ENCODE measurements around the gene TUBA4A. TPM values are rescaled to one million over a fixed set of nuclear protein-coding genes. Genes with fewer than 3 reads are reported as not detected.

TUBA4A gene
- total and polyA plus RNA-seq, 3 donors from 2014 or later, result 27.0 to 90.0 (median 47.6) TPM

GRCh38 chr2:219246559-219246958, 7.2 kb downstream of the TUBA4A start:
- H3K27me3 ChIP-seq, result no peaks in the 10 kb centered on the region
- H3K36me3 ChIP-seq (ENCODE audit: low read depth, missing control alignments), result no peaks in the 10 kb centered on the region
- TF ChIP-seq, protein P1, sequence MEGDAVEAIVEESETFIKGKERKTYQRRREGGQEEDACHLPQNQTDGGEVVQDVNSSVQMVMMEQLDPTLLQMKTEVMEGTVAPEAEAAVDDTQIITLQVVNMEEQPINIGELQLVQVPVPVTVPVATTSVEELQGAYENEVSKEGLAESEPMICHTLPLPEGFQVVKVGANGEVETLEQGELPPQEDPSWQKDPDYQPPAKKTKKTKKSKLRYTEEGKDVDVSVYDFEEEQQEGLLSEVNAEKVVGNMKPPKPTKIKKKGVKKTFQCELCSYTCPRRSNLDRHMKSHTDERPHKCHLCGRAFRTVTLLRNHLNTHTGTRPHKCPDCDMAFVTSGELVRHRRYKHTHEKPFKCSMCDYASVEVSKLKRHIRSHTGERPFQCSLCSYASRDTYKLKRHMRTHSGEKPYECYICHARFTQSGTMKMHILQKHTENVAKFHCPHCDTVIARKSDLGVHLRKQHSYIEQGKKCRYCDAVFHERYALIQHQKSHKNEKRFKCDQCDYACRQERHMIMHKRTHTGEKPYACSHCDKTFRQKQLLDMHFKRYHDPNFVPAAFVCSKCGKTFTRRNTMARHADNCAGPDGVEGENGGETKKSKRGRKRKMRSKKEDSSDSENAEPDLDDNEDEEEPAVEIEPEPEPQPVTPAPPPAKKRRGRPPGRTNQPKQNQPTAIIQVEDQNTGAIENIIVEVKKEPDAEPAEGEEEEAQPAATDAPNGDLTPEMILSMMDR (IDR thresholded peaks at IDR 0.05), result no peak
- TF ChIP-seq POLR2A (IDR thresholded peaks at IDR 0.05), result no peak
- H3K27ac ChIP-seq, result no peak overlapping the region
- no peak overlapping the region for H3K4me3 ChIP-seq
- intact Hi-C loops (cut with DNase I; ENCODE audit: low total_unique reads), result no loop called here
- peaks cover 11% of the 10 kb centered on the region for H3K4me1 ChIP-seq
- no peaks in the 10 kb centered on the region for H3K9me3 ChIP-seq
- WGBS, 2 donors, result 93 to 96% methylated on average over 10 of the region's 10 CpGs
- DNase-seq, result no peak

GRCh38 chr2:219245899-219246230, 7.9 kb downstream of the TUBA4A start:
- Histone ChIP-seq H3K27ac (peak overlapping the region; percentile 91 to 94), H3K4me3 (peak overlapping the region; percentile 94), H3K27me3 (no peaks in the 10 kb centered on the region), H3K4me1 (peaks cover 11% of the 10 kb centered on the region), H3K9me3 (no peaks in the 10 kb centered on the region), H3K36me3 (ENCODE audit: low read depth, missing control alignments) (no peaks in the 10 kb centered on the region)
- DNase-seq, result no peak
- intact Hi-C loops (cut with DNase I; ENCODE audit: low total_unique reads), result no loop called here
- WGBS, 2 donors, result 6 to 10% methylated on average over 10 of the region's 10 CpGs
- TF ChIP-seq POLR2A (IDR thresholded peaks at IDR 0.05), result no peak
- TF ChIP-seq, protein P1 (IDR thresholded peaks at IDR 0.05), result no peak

- no peaks in the 10 kb centered on the region for H3K27me3 ChIP-seq
- peak; percentile 19 for TF ChIP-seq POLR2A (IDR thresholded peaks at IDR 0.05)
- TF ChIP-seq, protein P1 (IDR thresholded peaks at IDR 0.05), result no peak
- peak within 1 kb of the TSS; percentile 91 to 94 for H3K27ac ChIP-seq
- H3K4me3 ChIP-seq, result peak within 1 kb of the TSS; percentile 94
- 0 to 1% methylated on average over 17 to 32 of the region's 46 CpGs for WGBS, 2 donors
- no peaks in the 10 kb centered on the region for H3K9me3 ChIP-seq
- intact Hi-C loops (cut with DNase I; ENCODE audit: low total_unique reads), result no loop called here
- no peaks in the 10 kb centered on the region for H3K36me3 ChIP-seq (ENCODE audit: low read depth, missing control alignments)
- H3K4me1 ChIP-seq, result peaks cover 11% of the 10 kb centered on the region
- DNase-seq, result peak; percentile 94
These were observed 8.4 kb downstream of the TUBA4A start, which contains the start of the genes GLB1L and STK16 for GRCh38 chr2:219245148-219245898. GLB1L (minus strand) TSS chr2:219245444; CDS start chr2:219243573, 1,871 bp downstream. STK16 (plus strand) TSS chr2:219245479; CDS start chr2:219246000, 521 bp downstream.

GRCh38 chr2:219244789-219245147, 8.9 kb downstream of the TUBA4A start:
- no peaks in the 10 kb centered on the region for H3K36me3 ChIP-seq (ENCODE audit: low read depth, missing control alignments)
- 12 to 19% methylated on average over 6 of the region's 6 CpGs for WGBS, 2 donors
- intact Hi-C loops (cut with DNase I; ENCODE audit: low total_unique reads), result no loop called here
- no peak for DNase-seq
- TF ChIP-seq, protein P1 (IDR thresholded peaks at IDR 0.05), result no peak
- no peak for TF ChIP-seq POLR2A (IDR thresholded peaks at IDR 0.05)
- peaks cover 11% of the 10 kb centered on the region for H3K4me1 ChIP-seq
- peak overlapping the region; percentile 91 to 94 for H3K27ac ChIP-seq
- H3K27me3 ChIP-seq, result no peaks in the 10 kb centered on the region
- no peaks in the 10 kb centered on the region for H3K9me3 ChIP-seq
- peak overlapping the region; percentile 94 for H3K4me3 ChIP-seq

Measured in testis (tissue), 3 donors.